Mesothelial cell of epicardium (in vitro differentiated cells): ENCODE results near the gene CCNY. TPM values are rescaled to one million over a fixed set of nuclear protein-coding genes. Genes with fewer than 3 reads are reported as not detected.

Source experiments
- DNase-seq, 2 experiments: peaks; one replicate each; pipeline ENCODE4 v3.0.0; 2021; ENCODE audit warnings: low spot score in 2 of 2; ENCODE audit not compliant: unreplicated experiment in 2 of 2
- H3K27ac Mint-ChIP-seq: 2 replicates; pipeline ENCODE4 v1.8.0; 2021; ENCODE audit warnings: mixed read lengths
- H3K27me3 Mint-ChIP-seq: 2 replicates; pipeline ENCODE4 v1.8.0; 2021; ENCODE audit warnings: low read depth, mixed read lengths
- H3K36me3 Mint-ChIP-seq: 2 replicates; pipeline ENCODE4 v1.8.0; 2021; ENCODE audit warnings: mixed read lengths
- H3K4me1 Mint-ChIP-seq: 2 replicates; pipeline ENCODE4 v1.8.0; 2021; ENCODE audit warnings: mixed read lengths
- H3K4me3 Mint-ChIP-seq: 2 replicates; pipeline ENCODE4 v1.8.0; 2021; ENCODE audit warnings: mild to moderate bottlenecking, moderate library complexity, mixed read lengths
- H3K9me3 Mint-ChIP-seq: 2 replicates; pipeline ENCODE4 v1.8.0; 2021; ENCODE audit warnings: mixed read lengths
- CTCF ChIP-seq: fragments of 200-600 bp; sonication (generic); IDR thresholded peaks from one replicate; pipeline ENCODE4 v1.5.0; 2021; ENCODE audit warnings: antibody characterized with exemption; ENCODE audit not compliant: unreplicated experiment
- total RNA-seq: library from RNA; stranded (reverse); gene quantifications from 3 replicates; pipeline ENCODE4 v1.2.1, GENCODE V29; 2021

CCNY gene
- total RNA-seq, 1 donor from 2014 or later: 75.4 TPM

GRCh38 chr10:35592441-35592840 lies 256.1 kb downstream of the CCNY start:
- Mint-ChIP-seq H3K27me3 (peaks cover 8% of the 10 kb centered on the region), H3K9me3 (peaks cover 24% of the 10 kb centered on the region), H3K4me3 (no peak overlapping the region), H3K4me1 (no peaks in the 10 kb centered on the region), H3K27ac (no peak overlapping the region), H3K36me3 (no peaks in the 10 kb centered on the region)
- no peak for TF ChIP-seq CTCF
- DNase-seq: no peak

DNA sequence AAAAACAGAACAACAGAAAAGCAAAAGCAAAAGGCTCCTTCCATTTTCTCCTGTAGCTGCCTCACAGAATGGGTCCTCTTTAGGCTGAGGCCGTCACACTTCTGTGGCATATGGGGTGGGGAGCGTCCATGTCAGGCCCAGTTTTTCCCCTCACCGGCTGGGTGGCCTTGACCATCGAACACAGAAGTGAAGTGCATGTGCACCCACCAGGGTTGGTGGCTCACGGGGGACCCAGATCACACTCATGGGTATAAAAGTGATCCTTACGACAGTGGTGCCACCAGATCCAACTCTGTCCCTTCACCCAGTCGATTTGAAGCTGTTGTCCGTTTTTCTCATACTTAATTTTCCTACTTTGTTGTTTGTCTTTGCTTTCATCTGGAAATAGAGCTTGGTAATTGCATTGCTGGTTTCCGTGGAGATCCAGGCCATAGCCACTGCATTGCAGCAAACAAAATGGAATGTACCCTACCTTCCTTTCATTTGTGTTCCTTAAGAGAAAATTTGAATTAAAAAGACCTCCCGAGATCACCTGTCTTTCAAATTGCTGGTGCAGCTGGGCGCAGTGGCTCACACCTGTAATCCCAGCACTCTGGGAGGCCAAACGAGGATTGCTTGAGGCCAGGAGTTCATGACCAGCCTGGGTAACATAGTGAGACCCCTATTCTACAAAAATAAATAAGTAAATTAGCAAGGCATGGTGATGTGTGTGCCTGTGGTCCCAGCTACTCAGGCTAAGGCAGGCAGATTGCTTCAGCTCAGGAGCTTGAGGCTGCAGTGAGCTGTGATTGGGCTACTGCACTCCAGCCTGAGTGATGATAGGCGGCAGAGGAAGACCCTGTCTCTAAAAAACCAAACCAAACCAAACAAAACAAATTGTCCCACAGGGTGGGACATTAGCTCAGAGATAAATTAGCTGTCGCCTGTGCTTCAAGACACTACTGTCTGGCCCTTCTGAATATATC lies 258.1 kb downstream of the CCNY start:
- Mint-ChIP-seq H3K27ac (no peak overlapping the region), H3K36me3 (no peaks in the 10 kb centered on the region), H3K9me3 (peaks cover 24% of the 10 kb centered on the region), H3K4me1 (no peaks in the 10 kb centered on the region), H3K27me3 (peaks cover 4% of the 10 kb centered on the region), H3K4me3 (no peak overlapping the region)
- no peak for TF ChIP-seq CTCF
- DNase-seq: no peak

DNA sequence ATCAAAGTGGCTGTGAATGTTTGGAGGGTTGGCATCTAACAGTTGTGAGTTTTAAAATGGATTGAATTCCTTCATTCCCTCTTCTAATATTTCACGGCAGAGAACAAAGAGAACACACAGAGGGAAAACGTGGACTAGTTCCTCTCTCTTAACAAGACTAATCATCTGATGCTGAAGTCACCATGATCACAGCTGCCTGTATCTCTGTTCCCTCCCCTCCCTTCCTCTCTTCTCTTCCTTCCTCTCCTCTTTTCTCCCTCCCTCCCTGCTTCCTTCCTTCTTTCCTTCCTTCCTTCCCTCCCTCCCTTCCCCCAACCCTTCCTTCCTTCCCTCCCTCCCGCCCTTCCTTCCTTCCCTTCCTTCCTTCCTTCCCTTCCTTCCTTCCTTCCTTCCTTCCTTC lies 258.8 kb downstream of the CCNY start:
- Mint-ChIP-seq H3K27ac (no peak overlapping the region), H3K4me3 (no peak overlapping the region)
- no peak for TF ChIP-seq CTCF

GRCh38 chr10:35598379-35598778 lies 262.1 kb downstream of the CCNY start:
- no peak overlapping the region for H3K27ac Mint-ChIP-seq
- H3K4me1 Mint-ChIP-seq: no peaks in the 10 kb centered on the region
- peaks cover 19% of the 10 kb centered on the region for H3K27me3 Mint-ChIP-seq
- H3K4me3 Mint-ChIP-seq: no peak overlapping the region
- H3K9me3 Mint-ChIP-seq: peaks cover 6% of the 10 kb centered on the region
- DNase-seq: no peak
- H3K36me3 Mint-ChIP-seq: no peaks in the 10 kb centered on the region
- no peak for TF ChIP-seq CTCF

More for the DNA sequence above, 258.8 kb downstream of the CCNY start:
- Mint-ChIP-seq H3K36me3 (no peaks in the 10 kb centered on the region), H3K4me1 (no peaks in the 10 kb centered on the region), H3K9me3 (peaks cover 24% of the 10 kb centered on the region), H3K27me3 (peaks cover 6% of the 10 kb centered on the region)
- DNase-seq: no peak

- no peak for TF ChIP-seq CTCF
- no peaks in the 10 kb centered on the region for H3K36me3 Mint-ChIP-seq
- no peak overlapping the region for H3K27ac Mint-ChIP-seq
- H3K27me3 Mint-ChIP-seq: peaks cover 36% of the 10 kb centered on the region
- DNase-seq: no peak
- H3K4me3 Mint-ChIP-seq: no peak overlapping the region
- H3K9me3 Mint-ChIP-seq: peaks cover 6% of the 10 kb centered on the region
- H3K4me1 Mint-ChIP-seq: no peaks in the 10 kb centered on the region
These were observed 263.9 kb downstream of the CCNY start for GRCh38 chr10:35600193-35600592.
